Fibroblast of lung (primary cell): Measurements from ENCODE around the gene CHAD.

ENCODE experiments used
- CTCF ChIP-seq, 2 donors: IDR thresholded peaks in 1 of 2; conservative IDR thresholded peaks in 1 of 2; 1 replicate in 1 of 2; 2 replicates in 1 of 2; pipeline ENCODE4 v1.5.1; 2011 to 2012; ENCODE audit warnings: low read length in 2 of 2, control low read depth in 1 of 2, inconsistent platforms in 1 of 2, low read depth in 1 of 2, mild to moderate bottlenecking in 1 of 2
- EZH2 ChIP-seq: IDR thresholded peaks from 2 replicates; pipeline ENCODE4 v1.5.1; 2012; ENCODE audit warnings: low read length, control low read depth, mild to moderate bottlenecking; ENCODE audit errors: missing control alignments

- TF ChIP-seq EZH2 (no peak), CTCF (conservative IDR thresholded peaks at IDR 0.05 in 1 of 2, IDR thresholded peaks at IDR 0.05 in 1 of 2; ENCODE audit: low read depth in 1 of 2, low read length in 2 of 2) (no peak)
Measured at GRCh38 chr17:50480142-50480764, 11.6 kb upstream of the CHAD start.
